Liver (tissue), 3 donors: ENCODE results near the gene LYSMD3.

Experiments used
- TAF1 ChIP-seq: conservative IDR thresholded peaks from 2 replicates; pipeline ENCODE4 v1.6.1; 2016; ENCODE audit warnings: antibody characterized with exemption, mild to moderate bottlenecking
- YY1 ChIP-seq: IDR thresholded peaks from 2 replicates; pipeline ENCODE4 v1.6.1; 2016; ENCODE audit warnings: antibody characterized with exemption, mild to moderate bottlenecking
- TF ChIP-seq, protein P1 (sequence below): fragments of 150-350 bp; IDR thresholded peaks from 2 replicates; pipeline ENCODE4 v1.5.1; 2017; ENCODE audit warnings: improper control_type of control experiment, low read depth, low read length; ENCODE audit not compliant: missing input control
- donor health status: healthy.
- donor health status: healthy.

DNA sequence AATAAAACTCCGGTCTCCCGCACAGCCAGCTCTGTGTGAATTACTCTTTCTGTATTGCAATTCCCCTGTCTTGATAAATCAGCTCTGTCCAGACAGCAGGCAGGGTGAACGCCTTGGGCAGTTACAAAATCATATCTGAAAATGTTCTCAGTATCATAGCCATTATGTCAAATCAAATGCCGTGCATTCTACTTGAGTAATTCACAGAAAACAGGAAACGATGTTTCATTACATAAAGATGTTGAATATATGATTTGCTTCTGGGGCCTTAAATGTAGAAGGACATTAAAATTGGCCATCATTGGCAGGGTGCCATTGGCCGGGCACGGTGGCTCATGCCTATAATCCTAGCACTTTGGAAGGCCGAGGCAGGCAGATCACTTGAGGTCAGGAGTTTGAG lies 46.2 kb downstream of the LYSMD3 start:
- TF ChIP-seq, protein P1, sequence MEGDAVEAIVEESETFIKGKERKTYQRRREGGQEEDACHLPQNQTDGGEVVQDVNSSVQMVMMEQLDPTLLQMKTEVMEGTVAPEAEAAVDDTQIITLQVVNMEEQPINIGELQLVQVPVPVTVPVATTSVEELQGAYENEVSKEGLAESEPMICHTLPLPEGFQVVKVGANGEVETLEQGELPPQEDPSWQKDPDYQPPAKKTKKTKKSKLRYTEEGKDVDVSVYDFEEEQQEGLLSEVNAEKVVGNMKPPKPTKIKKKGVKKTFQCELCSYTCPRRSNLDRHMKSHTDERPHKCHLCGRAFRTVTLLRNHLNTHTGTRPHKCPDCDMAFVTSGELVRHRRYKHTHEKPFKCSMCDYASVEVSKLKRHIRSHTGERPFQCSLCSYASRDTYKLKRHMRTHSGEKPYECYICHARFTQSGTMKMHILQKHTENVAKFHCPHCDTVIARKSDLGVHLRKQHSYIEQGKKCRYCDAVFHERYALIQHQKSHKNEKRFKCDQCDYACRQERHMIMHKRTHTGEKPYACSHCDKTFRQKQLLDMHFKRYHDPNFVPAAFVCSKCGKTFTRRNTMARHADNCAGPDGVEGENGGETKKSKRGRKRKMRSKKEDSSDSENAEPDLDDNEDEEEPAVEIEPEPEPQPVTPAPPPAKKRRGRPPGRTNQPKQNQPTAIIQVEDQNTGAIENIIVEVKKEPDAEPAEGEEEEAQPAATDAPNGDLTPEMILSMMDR, result no peak
- TF ChIP-seq YY1 (no peak), TAF1 (no peak)
